Stomach (tissue), 4 donors: ENCODE results near the gene HEXIM1.

Experiments
- CTCF ChIP-seq, 7 experiments: fragments of 450-650 bp in 4 of 7; fragments of 200-600 bp in 3 of 7; sonication (generic) in 3 of 7; IDR thresholded peaks; one replicate each; pipeline ENCODE4 v1.5.1; 2016 to 2019; ENCODE audit warnings: antibody characterized with exemption in 7 of 7, control low read depth in 2 of 7, mild to moderate bottlenecking in 1 of 7
- POLR2A ChIP-seq, 4 donors: fragments of 450-650 bp; IDR thresholded peaks; one replicate each; pipeline ENCODE4 v1.6.1; 2016; ENCODE audit warnings: antibody characterized with exemption in 4 of 4, control low read depth in 2 of 4, mild to moderate bottlenecking in 1 of 4, moderate library complexity in 1 of 4

- TF ChIP-seq CTCF (IDR thresholded peaks at IDR 0.05): no peak
- no peak for TF ChIP-seq POLR2A (IDR thresholded peaks at IDR 0.05)
These were observed 37.3 kb upstream of the HEXIM1 start for GRCh38 chr17:45110676-45111611.
